GM06990 (cell line): ENCODE measurements around the gene IRX2.

Experiments
- DNase-seq: peaks from one replicate; pipeline ENCODE4 v3.0.0-alpha.2; 2011; ENCODE audit not compliant: insufficient read length; ENCODE audit errors: extremely low read depth
- H3K27me3 ChIP-seq: replicated peaks from 2 replicates; pipeline ENCODE4 v1.6.0; 2011; ENCODE audit warnings: low read length; ENCODE audit not compliant: control insufficient read depth, insufficient read depth
- H3K36me3 ChIP-seq: 2 replicates; pipeline ENCODE4 v1.5.1; 2011; ENCODE audit warnings: low read length; ENCODE audit not compliant: control insufficient read depth, insufficient read depth
- H3K4me3 ChIP-seq: replicated peaks from 2 replicates; pipeline ENCODE4 v1.5.1; 2011; ENCODE audit warnings: low read depth, mild to moderate bottlenecking, control low read depth, low read length
- TF ChIP-seq, protein P1 (sequence below): IDR thresholded peaks from 2 replicates; pipeline ENCODE4 v1.5.1; 2011; ENCODE audit warnings: low read length, control low read depth, mild to moderate bottlenecking, inconsistent platforms; ENCODE audit not compliant: insufficient read depth, poor library complexity, severe bottlenecking

IRX2 gene

GRCh38 chr5:2764581-2764980, 13.1 kb upstream of the IRX2 start:
- no peaks in the 10 kb centered on the region for H3K36me3 ChIP-seq
- no peak for DNase-seq
- TF ChIP-seq, protein P1, sequence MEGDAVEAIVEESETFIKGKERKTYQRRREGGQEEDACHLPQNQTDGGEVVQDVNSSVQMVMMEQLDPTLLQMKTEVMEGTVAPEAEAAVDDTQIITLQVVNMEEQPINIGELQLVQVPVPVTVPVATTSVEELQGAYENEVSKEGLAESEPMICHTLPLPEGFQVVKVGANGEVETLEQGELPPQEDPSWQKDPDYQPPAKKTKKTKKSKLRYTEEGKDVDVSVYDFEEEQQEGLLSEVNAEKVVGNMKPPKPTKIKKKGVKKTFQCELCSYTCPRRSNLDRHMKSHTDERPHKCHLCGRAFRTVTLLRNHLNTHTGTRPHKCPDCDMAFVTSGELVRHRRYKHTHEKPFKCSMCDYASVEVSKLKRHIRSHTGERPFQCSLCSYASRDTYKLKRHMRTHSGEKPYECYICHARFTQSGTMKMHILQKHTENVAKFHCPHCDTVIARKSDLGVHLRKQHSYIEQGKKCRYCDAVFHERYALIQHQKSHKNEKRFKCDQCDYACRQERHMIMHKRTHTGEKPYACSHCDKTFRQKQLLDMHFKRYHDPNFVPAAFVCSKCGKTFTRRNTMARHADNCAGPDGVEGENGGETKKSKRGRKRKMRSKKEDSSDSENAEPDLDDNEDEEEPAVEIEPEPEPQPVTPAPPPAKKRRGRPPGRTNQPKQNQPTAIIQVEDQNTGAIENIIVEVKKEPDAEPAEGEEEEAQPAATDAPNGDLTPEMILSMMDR, result no peak

DNA sequence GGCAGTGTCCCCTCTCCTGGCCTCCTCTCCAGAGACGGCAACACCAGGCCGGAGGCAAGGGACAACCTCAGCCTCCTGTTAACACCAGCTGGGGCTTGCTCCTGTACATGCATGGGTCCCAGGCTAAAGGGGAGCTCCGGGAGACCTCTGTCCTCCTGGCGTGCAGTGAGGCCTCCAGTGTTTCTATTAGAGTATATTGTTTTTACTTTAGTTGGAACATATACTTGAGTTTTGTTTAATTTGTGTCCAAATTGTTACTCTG, 12.0 kb upstream of the IRX2 start:
- DNase-seq, result no peak
- TF ChIP-seq, protein P1, result no peak
- Histone ChIP-seq H3K4me3 (no peak overlapping the region), H3K27me3 (no peaks in the 10 kb centered on the region), H3K36me3 (no peaks in the 10 kb centered on the region)

More at GRCh38 chr5:2764581-2764980, 13.1 kb upstream of the IRX2 start:
- Histone ChIP-seq H3K27me3 (no peaks in the 10 kb centered on the region), H3K4me3 (no peak overlapping the region)

GRCh38 chr5:2762744-2763532, 11.5 kb upstream of the IRX2 start:
- TF ChIP-seq, protein P1, result no peak
- DNase-seq, result no peak
- Histone ChIP-seq H3K27me3 (no peaks in the 10 kb centered on the region), H3K36me3 (no peaks in the 10 kb centered on the region), H3K4me3 (no peak overlapping the region)

- Histone ChIP-seq H3K4me3 (no peak overlapping the region), H3K27me3 (no peaks in the 10 kb centered on the region), H3K36me3 (no peaks in the 10 kb centered on the region)
- DNase-seq, result no peak
- TF ChIP-seq, protein P1, result no peak
Observed at GRCh38 chr5:2761921-2762488, 10.5 kb upstream of the IRX2 start.

- Histone ChIP-seq H3K36me3 (no peaks in the 10 kb centered on the region), H3K27me3 (no peaks in the 10 kb centered on the region), H3K4me3 (no peak overlapping the region)
- TF ChIP-seq, protein P1, result no peak
- DNase-seq, result no peak
Observed at GRCh38 chr5:2759696-2760461, 8.4 kb upstream of the IRX2 start.
